Panc1 (cell line): Measurements from ENCODE around the gene GBE1. TPM values are rescaled to one million over a fixed set of nuclear protein-coding genes. Genes with fewer than 3 reads are reported as not detected.

ENCODE experiments used
- ATAC-seq: fragments of 200-7000 bp; cut with Tn5 transposase; 2 replicates; pipeline ENCODE4 v1.9.1; 2020; ENCODE audit warnings: mild to moderate bottlenecking, moderate library complexity
- BruUV-seq: library from RNA; stranded (reverse); fragments of 400-500 nt; replicated peaks from 2 replicates; lab custom pipeline; 2021; lab: Mats Ljungman, UMichigan
- CTCF ChIA-PET: fragments of 300-600 bp; sonication (Branson Sonifier 250); formaldehyde crosslinking; loops from one replicate; lab custom pipeline; 2022; ENCODE audit warnings: antibody characterized with exemption; lab: Charles Lee
- POLR2A ChIA-PET: fragments of 300-600 bp; sonication (Branson Sonifier 250); formaldehyde crosslinking; loops from one replicate; lab custom pipeline; 2022; ENCODE audit warnings: antibody characterized with exemption; lab: Charles Lee
- DNase-seq: peaks from one replicate; pipeline ENCODE4 v3.0.0-alpha.2; 2010; ENCODE audit warnings: low read depth, low spot score
- H3K27ac ChIP-seq: 2 replicates; pipeline ENCODE4 v1.5.1; 2011; ENCODE audit warnings: mild to moderate bottlenecking, low read length, inconsistent platforms
- H3K27me3 ChIP-seq: fragments of 200-500 bp; sonication (Bioruptor generic); 2 replicates; pipeline ENCODE4 v1.6.0; 2014; ENCODE audit warnings: low read length, inconsistent platforms; ENCODE audit not compliant: control insufficient read depth, insufficient read depth
- H3K36me3 ChIP-seq: fragments of 200-500 bp; sonication (Bioruptor generic); 2 replicates; pipeline ENCODE4 v1.5.1; 2014; ENCODE audit warnings: inconsistent platforms, mild to moderate bottlenecking, low read length, moderate library complexity; ENCODE audit not compliant: control insufficient read depth, insufficient read depth
- H3K4me1 ChIP-seq: 2 replicates; pipeline ENCODE4 v1.5.1; 2011; ENCODE audit warnings: inconsistent platforms, mild to moderate bottlenecking, low read length, moderate library complexity; ENCODE audit not compliant: control insufficient read depth, insufficient read depth
- H3K4me3 ChIP-seq, 2 experiments: 2 replicates each; pipeline ENCODE4 v1.5.1; 2011 to 2012; ENCODE audit warnings: low read depth in 2 of 2, low read length in 2 of 2, mild to moderate bottlenecking in 2 of 2, inconsistent platforms in 1 of 2, moderate library complexity in 1 of 2
- H3K9me3 ChIP-seq: fragments of 200-500 bp; sonication (Bioruptor generic); 2 replicates; pipeline ENCODE4 v1.5.1; 2014; ENCODE audit warnings: low read depth, mild to moderate bottlenecking, inconsistent platforms, low read length, moderate library complexity; ENCODE audit not compliant: control insufficient read depth, insufficient read depth
- POLR2AphosphoS5 ChIP-seq: IDR thresholded peaks from 2 replicates; pipeline ENCODE4 v1.6.1; 2012; ENCODE audit warnings: mild to moderate bottlenecking, low read depth, low read length, moderate library complexity
- REST ChIP-seq, 2 experiments: IDR thresholded peaks; 2 replicates each; pipeline ENCODE4 v1.6.1; 2011 to 2012; ENCODE audit warnings: low read depth in 2 of 2, control low read depth in 1 of 2, low read length in 1 of 2, mild to moderate bottlenecking in 1 of 2, moderate library complexity in 1 of 2; ENCODE audit not compliant: insufficient read depth in 1 of 2
- SIN3A ChIP-seq: IDR thresholded peaks from 2 replicates; pipeline ENCODE4 v1.6.1; 2012; ENCODE audit warnings: low read depth, mild to moderate bottlenecking, low read length, moderate library complexity, borderline replicate concordance; ENCODE audit not compliant: insufficient read depth
- TCF7L2 ChIP-seq: IDR thresholded peaks from 2 replicates; pipeline ENCODE4 v1.6.1; 2011; ENCODE audit warnings: mild to moderate bottlenecking, low read depth, low read length, inconsistent platforms
- in situ Hi-C: cut with HindIII; loops from 2 replicates; pipeline ENCODE4 v1.10.0; 2016; ENCODE audit warnings: low sequenced_read_pairs, low pct_unique_long_range_greater_than_20kb
- intact Hi-C: fragments of 100-400 bp; cut with micrococcal nuclease; formaldehyde crosslinking; loops from one replicate; pipeline ENCODE4 v1.10.0; 2022; ENCODE audit not compliant: unreplicated experiment
- total RNA-seq: library from RNA; stranded (reverse); gene quantifications from one replicate; pipeline ENCODE4 v1.2.1, GENCODE V29; 2021; ENCODE audit not compliant: unreplicated experiment
- TF ChIP-seq, protein P1 (sequence below): fragments of 450-650 bp; IDR thresholded peaks from 2 replicates; pipeline ENCODE4 v1.5.1; 2017; ENCODE audit warnings: mild to moderate bottlenecking

GBE1 gene
- total RNA-seq, 1 experiment from 2014 or later = 30.4 TPM

DNA sequence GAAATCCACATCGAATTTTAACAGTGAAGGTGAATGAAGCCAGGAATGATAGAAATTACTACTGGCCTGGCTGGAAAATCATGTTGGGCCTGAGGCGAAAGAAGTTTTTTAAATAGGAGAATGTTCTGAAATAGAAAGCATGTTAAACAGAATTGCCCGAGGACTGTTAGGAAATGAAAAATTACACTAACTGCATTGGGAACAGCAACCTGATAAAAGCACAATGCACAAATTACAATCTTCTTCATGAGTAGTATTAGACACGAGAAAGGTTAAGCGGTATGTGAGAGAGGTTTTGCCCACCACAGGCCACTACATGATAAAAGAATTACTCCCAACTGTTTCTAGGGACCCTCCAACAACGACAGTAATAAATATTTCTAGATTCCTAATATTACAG lies 18.9 kb downstream of the GBE1 start:
- intact Hi-C loops (no loop called here), in situ Hi-C loops (no loop called here)
- ATAC-seq (no peak), DNase-seq (no peak)
- TF ChIP-seq TCF7L2 (no peak), SIN3A (no peak), REST (IDR thresholded peaks at IDR 0.05; ENCODE audit: insufficient read depth in 1 of 2, low read depth in 2 of 2, low read length in 1 of 2) (no peak), POLR2AphosphoS5 (no peak)
- TF ChIP-seq, protein P1, sequence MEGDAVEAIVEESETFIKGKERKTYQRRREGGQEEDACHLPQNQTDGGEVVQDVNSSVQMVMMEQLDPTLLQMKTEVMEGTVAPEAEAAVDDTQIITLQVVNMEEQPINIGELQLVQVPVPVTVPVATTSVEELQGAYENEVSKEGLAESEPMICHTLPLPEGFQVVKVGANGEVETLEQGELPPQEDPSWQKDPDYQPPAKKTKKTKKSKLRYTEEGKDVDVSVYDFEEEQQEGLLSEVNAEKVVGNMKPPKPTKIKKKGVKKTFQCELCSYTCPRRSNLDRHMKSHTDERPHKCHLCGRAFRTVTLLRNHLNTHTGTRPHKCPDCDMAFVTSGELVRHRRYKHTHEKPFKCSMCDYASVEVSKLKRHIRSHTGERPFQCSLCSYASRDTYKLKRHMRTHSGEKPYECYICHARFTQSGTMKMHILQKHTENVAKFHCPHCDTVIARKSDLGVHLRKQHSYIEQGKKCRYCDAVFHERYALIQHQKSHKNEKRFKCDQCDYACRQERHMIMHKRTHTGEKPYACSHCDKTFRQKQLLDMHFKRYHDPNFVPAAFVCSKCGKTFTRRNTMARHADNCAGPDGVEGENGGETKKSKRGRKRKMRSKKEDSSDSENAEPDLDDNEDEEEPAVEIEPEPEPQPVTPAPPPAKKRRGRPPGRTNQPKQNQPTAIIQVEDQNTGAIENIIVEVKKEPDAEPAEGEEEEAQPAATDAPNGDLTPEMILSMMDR = no peak
- H3K27ac ChIP-seq = peak overlapping the region; percentile 81
- ChIA-PET POLR2A (no interaction called here), CTCF (no interaction called here)
- no TSS peak for BruUV-seq
- H3K36me3 ChIP-seq = no peaks in the 10 kb centered on the region
- H3K4me3 ChIP-seq = peak overlapping the region in 1 of 2 experiments; percentile 25; a peak in 2 of 4 replicates
- no peaks in the 10 kb centered on the region for H3K27me3 ChIP-seq
- H3K9me3 ChIP-seq = no peaks in the 10 kb centered on the region
- H3K4me1 ChIP-seq = peaks cover 16% of the 10 kb centered on the region

GRCh38 chr3:81741216-81741615 lies 20.2 kb downstream of the GBE1 start:
- ChIA-PET POLR2A (no interaction called here), CTCF (no interaction called here)
- BruUV-seq = no TSS peak
- TF ChIP-seq REST (IDR thresholded peaks at IDR 0.05; ENCODE audit: insufficient read depth in 1 of 2, low read depth in 2 of 2, low read length in 1 of 2) = no peak
- no peak for TF ChIP-seq SIN3A
- TF ChIP-seq, protein P1 = no peak
- H3K36me3 ChIP-seq = no peaks in the 10 kb centered on the region
- H3K27me3 ChIP-seq = no peaks in the 10 kb centered on the region
- in situ Hi-C loops = no loop called here
- DNase-seq = no peak
- no peaks in the 10 kb centered on the region for H3K9me3 ChIP-seq
- no peak overlapping the region; the same call in 1 of the 2 replicates for H3K27ac ChIP-seq
- no peak for ATAC-seq
- H3K4me1 ChIP-seq = peaks cover 16% of the 10 kb centered on the region
- intact Hi-C loops = no loop called here
- no peak overlapping the region for H3K4me3 ChIP-seq
